Measurements from ENCODE around the gene EXT2.

The EXT2 gene

GRCh38 chr11:44136176-44136945 lies 40.9 kb downstream of the EXT2 start:
- DNase-seq = no peak

GRCh38 chr11:44137057-44137456 lies 41.6 kb downstream of the EXT2 start:
- no peak for DNase-seq

GRCh38 chr11:44138286-44138685 lies 42.8 kb downstream of the EXT2 start:
- DNase-seq = no peak

DNA sequence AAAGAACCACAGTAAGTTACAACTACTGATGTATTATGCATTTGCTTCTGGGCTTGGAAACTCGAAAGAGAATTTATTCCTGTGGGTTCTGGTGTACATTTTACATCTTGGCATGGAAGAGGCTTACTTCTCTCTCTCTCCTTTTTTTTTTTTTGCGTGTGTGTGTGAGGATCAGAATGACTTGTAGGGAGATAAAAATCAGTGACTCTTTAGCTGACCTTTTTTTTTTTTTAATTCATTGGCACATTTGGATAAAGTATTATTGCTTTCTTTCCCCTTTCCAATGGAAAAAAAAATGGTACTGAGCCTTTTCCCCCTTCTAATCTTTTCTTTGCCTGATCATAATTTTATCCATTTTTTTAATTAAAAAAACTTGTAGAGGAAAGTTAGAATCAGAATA lies 43.5 kb downstream of the EXT2 start:
- DNase-seq = no peak

- no peak for DNase-seq
These were observed 44.3 kb downstream of the EXT2 start for GRCh38 chr11:44139565-44140330.

GRCh38 chr11:44140372-44140771 lies 44.9 kb downstream of the EXT2 start:
- DNase-seq = no peak

DNA sequence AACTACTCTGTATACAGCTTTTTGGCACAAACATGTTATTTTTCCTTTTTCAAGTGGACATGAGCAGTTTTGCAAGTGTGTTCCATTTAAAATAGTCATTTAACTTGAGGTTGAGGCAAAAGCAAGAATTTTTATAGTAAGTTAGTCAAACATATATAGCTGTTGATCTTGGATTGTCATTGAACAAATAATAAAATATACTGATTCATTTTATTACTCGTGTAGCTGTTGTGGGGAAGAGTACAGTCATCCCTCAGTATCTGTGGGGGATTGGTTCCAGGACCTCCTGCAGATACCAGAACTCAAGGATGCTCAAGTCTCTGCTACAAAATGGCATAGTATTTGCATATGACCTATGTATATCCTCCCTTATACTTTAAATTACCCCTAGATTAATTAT lies 45.3 kb downstream of the EXT2 start:
- DNase-seq = no peak

GRCh38 chr11:44143987-44144909 lies 48.8 kb downstream of the EXT2 start:
- DNase-seq = no peak

- DNase-seq = no peak
These were observed 49.7 kb downstream of the EXT2 start for GRCh38 chr11:44145011-44145775.

GRCh38 chr11:44146931-44147330 lies 51.5 kb downstream of the EXT2 start:
- DNase-seq = no peak

GRCh38 chr11:44147751-44148150 lies 52.3 kb downstream of the EXT2 start:
- DNase-seq = no peak

DNA sequence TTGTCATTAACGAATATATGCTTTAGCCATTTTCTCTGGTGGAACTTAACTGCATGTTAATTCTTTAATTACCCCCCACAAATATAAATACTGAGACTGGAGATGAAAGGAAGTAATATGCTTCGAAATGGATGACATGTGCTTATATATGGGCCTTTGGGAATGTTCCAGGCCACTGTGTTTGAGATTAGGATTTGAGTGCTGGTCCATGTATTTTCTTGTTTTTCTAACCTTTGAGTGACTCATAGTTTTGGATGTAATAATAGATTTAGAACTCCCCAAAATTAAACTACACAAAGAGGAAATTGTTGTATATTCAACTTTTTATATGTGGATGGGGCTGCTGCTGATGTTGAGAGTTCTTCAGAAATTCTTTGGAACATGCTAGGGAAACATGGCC lies 54.2 kb downstream of the EXT2 start:
- DNase-seq = no peak

GRCh38 chr11:44150401-44150800 lies 54.9 kb downstream of the EXT2 start:
- no peak for DNase-seq

DNA sequence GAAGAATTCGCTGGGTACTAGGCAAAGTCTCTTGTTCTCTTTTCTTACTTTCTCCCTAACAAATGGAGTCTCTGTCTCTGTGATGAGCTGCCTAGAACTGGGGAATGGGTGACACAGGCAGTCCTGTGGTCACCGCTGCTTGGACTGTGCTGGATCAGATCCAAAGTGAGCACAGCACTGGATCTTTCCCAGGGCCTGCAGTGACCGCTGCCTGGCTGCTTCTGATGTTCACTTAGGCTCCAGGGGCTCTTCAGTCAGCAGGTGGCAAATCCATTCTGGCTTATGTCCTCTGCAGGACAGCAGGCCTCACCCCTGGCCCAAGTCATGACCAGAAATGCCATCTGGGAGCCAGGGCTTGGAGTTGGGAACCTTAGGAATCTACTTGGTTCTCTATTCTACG lies 61.5 kb downstream of the EXT2 start:
- no peak for DNase-seq

DNA sequence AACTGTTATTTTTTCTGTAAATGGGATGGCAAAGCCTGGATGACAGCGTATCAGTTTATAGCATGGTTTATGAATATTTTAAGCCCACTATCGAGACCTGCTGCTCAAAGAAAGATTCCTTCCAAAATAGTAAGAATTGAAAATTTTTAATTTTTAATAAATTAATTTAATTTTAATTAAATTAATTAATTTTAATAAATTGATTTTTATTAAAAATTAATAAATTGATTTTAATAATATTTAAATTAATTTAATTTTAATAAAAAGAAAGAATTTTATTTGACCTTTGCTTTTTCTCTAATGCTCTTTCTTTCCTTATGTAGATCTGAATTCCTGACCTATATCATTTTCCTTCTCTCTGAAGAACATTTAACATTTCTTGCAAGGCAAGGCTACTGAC lies 62.9 kb downstream of the EXT2 start:
- no peak for DNase-seq

- DNase-seq = no peak
These were observed 64.6 kb downstream of the EXT2 start for GRCh38 chr11:44159848-44160721.

DNA sequence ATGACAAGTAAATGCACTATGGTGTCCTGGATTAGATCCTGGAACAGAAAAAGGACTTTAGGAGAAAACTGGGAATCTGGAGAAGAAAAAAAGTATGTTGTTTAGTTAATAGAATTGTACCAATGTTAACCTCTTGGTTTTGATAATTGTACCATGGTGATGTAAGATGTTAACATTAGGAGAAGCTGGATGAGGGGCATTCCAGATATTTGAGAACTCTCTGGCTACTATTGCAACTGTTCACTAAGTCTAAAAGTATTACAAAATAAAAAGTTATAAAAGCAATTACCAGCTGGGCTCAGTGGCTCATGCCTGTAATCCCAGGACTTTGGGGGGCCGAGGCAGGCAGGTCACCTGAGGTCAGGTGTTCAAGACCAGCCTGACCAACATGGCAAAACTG lies 66.5 kb downstream of the EXT2 start:
- DNase-seq = no peak

DNA sequence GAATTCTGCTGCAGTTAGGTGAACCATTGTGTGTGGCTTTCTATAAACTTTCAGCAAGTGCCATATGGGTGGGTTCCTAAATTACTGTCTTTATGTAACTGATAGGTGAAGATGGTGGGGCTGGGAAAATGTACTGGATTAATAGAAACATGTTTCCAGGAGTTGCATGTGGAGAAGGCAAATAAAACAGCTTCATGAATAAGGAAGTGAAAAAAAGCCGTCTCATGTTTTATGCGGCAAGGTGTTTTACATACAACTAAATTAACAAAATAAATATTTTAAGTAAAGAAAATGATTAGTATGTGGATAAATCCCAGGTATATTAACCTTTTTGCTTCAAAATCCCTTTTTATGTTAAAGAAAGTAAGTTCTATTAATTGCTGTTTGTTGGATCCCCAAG lies 67.2 kb downstream of the EXT2 start:
- no peak for DNase-seq

DNA sequence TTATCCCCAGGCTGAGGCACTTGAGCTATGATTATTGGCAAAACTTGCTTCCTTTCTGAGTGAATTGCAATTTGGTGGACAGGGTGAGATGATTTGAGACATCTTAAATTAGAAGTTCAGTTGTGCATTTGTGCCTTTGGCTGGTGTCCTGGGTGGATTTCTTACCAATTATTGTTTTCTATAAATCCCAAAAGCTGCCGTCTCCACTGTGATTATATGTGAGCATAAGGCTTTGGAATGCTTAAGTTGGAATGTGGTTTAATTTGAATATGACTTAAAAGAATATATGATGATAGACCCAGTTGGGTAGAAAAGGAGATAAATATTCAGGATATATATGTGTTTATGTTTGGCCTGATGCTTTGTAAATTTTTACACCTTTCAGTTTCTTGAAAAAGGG lies 70.0 kb downstream of the EXT2 start:
- DNase-seq = no peak

DNA sequence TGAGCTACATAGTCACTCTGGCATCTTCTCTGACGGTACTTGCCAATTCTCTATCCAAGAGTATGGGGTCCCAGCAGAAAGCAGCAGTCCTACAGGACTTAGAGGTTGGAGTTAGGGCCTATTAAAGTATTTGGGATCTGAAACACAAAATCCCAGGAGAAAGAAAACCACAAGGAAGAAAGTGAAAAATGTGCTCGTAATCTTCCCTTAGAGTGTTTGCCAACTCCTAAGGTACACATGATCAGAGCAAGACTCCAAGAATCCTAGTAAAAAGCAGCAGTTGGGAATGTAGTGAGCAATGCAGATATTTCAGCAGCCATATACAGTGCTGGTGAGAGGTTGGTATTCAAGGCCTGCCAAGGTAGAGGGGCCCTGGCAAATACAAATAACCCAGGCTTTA lies 71.6 kb downstream of the EXT2 start:
- no peak for DNase-seq

DNA sequence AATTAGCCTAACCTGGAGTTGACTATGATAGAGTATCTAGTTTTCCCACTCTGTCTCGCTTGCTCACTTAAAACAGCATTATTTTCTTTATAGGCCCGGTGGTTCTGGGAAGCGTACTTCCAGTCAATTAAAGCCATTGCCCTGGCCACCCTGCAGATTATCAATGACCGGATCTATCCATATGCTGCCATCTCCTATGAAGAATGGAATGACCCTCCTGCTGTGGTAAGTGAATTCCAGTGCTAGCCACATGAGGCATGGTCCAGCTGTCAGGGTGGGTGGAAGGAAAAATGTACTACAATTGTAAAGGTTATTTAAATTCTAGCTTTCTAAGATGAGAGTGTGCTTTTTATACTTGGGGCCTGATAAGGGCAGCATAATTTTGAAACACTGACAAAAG lies 76.0 kb downstream of the EXT2 start:
- no peak for DNase-seq

DNA sequence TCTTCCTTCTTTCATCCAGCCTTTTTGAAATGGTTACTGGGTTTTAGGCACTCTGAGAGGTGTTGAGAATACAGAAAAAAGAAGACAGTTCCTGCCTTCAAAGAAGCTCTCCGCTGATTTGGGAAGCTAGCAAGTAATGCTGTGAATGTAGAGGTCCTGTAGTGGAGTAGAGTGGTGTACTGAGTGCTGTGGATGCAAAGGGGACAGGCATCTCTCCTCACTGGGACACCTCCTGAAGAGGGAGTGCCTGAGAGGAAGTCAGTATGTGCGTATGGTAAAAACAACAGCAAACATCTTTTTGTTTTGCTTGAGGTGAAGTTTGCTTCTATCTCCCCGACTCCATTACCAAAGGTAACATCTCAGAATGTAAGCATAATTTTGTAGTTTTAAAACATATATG lies 77.5 kb downstream of the EXT2 start:
- DNase-seq = no peak
